Activated CD4-positive, alpha-beta T cell treated with anti-CD3 and anti-CD28 coated beads, Interleukin-2, amount 10 ng/mL, durations not matched to agents 24 days and 14 days (primary cell): Measurements from ENCODE around the gene DIS3L. TPM values are rescaled to one million over a fixed set of nuclear protein-coding genes. Genes with fewer than 3 reads are reported as not detected.
"Not testable (repeated sequence)": the region's sequence is repeated elsewhere in the genome, so short reads cannot be mapped to it uniquely, and the experiment has no call there.

Experiments
- DNase-seq: peaks from one replicate; pipeline ENCODE4 v3.0.0; 2022
- H3K27ac Mint-ChIP-seq: one replicate; pipeline ENCODE4 v1.8.0; 2022; ENCODE audit warnings: mild to moderate bottlenecking, mixed read lengths
- H3K27me3 Mint-ChIP-seq: one replicate; pipeline ENCODE4 v1.8.0; 2022; ENCODE audit warnings: mixed read lengths
- H3K36me3 Mint-ChIP-seq: one replicate; pipeline ENCODE4 v1.8.0; 2022; ENCODE audit warnings: low read depth, mild to moderate bottlenecking, mixed read lengths
- H3K4me1 Mint-ChIP-seq: one replicate; pipeline ENCODE4 v1.8.0; 2021; ENCODE audit warnings: mixed read lengths
- H3K4me3 Mint-ChIP-seq: one replicate; pipeline ENCODE4 v1.8.0; 2022; ENCODE audit warnings: mild to moderate bottlenecking, moderate library complexity, mixed read lengths
- H3K9me3 Mint-ChIP-seq: one replicate; pipeline ENCODE4 v1.8.0; 2021; ENCODE audit warnings: mixed read lengths
- intact Hi-C: fragments of 100-400 bp; cut with micrococcal nuclease; formaldehyde crosslinking; loops from one replicate; pipeline ENCODE4 v1.15.1; 2023
- total RNA-seq: library from RNA; stranded (reverse); gene quantifications from 2 replicates; pipeline ENCODE4 v1.2.3, GENCODE V29; 2022

The DIS3L gene
- total RNA-seq, 1 donor from 2014 or later: 57.2 TPM

DNA sequence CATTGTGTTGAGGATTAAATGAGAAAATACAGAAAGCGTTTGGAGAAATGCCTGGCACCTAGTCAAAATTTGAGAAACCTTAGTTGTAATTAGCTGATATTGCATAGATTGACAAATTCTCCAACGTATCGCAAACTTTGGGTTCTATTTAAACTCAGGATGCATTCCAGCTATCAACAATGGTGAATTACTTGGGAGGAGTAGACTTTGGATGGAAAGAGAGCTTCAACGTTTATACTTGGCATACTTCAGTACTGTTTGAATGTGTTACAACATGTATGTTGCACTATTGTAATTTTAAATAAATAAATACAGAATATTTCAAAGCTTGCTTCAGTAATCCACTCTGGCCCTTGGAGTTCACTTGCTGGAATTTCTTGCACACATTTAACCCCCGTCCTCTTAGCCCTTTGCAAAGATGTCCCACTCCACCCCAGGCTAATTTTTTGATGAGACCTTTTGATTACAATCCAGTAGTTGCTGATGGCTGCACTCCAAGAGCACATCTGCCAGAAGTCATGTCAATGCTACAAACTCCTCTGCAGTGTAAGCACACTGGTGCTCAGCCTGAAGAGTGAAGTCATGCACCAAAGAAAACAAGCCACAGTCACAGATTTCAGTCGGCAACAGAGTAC, 4.7 kb upstream of the DIS3L start:
- Mint-ChIP-seq H3K36me3 (no peaks in the 10 kb centered on the region), H3K4me1 (peaks cover 22% of the 10 kb centered on the region), H3K27ac (no peak overlapping the region), H3K9me3 (no peaks in the 10 kb centered on the region), H3K27me3 (peaks cover 5% of the 10 kb centered on the region), H3K4me3 (no peak overlapping the region)
- intact Hi-C loops: no loop called here
- no peak for DNase-seq

DNA sequence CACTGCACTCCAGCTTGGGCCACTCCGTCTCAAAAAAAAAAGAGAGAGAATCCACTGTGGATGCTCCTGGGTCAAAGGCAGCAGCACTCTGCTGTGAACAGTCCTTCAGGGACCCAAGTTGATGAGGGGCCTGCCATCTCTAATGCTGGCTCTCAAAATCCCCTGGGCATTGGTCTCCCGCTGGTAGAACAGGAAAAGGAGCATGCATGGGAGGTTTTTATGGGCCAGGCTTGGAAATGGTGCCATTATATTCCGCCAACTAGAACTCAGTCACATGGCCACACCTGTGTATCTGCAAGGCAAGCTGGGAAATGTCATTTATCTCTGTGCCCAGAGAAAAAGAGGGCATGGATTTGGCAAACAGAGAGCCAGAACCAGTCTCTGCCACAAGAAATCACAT, 3.4 kb upstream of the DIS3L start:
- H3K9me3 Mint-ChIP-seq: no peaks in the 10 kb centered on the region
- H3K27ac Mint-ChIP-seq: no peak overlapping the region
- peaks cover 2% of the 10 kb centered on the region for H3K36me3 Mint-ChIP-seq
- intact Hi-C loops: loop anchor here (5.0 to 10.0 kb wide), 2 partner anchors 67 to 425 kb away; partner anchors contain the start of genes RAB11A and TIPIN
- no peak overlapping the region for H3K4me3 Mint-ChIP-seq
- H3K4me1 Mint-ChIP-seq: peaks cover 32% of the 10 kb centered on the region
- peaks cover 5% of the 10 kb centered on the region for H3K27me3 Mint-ChIP-seq
- no peak for DNase-seq

- Mint-ChIP-seq H3K36me3 (peaks cover 2% of the 10 kb centered on the region), H3K27me3 (peaks cover 5% of the 10 kb centered on the region), H3K9me3 (no peaks in the 10 kb centered on the region), H3K27ac (no peak overlapping the region), H3K4me3 (no peak overlapping the region), H3K4me1 (peaks cover 35% of the 10 kb centered on the region)
- DNase-seq: peak; percentile 62
- intact Hi-C loops: loop anchor here (5.0 to 10.0 kb wide), 2 partner anchors 67 to 426 kb away; partner anchors contain the start of genes RAB11A and TIPIN
Measured at GRCh38 chr15:66290518-66290917, 2.9 kb upstream of the DIS3L start.

DNA sequence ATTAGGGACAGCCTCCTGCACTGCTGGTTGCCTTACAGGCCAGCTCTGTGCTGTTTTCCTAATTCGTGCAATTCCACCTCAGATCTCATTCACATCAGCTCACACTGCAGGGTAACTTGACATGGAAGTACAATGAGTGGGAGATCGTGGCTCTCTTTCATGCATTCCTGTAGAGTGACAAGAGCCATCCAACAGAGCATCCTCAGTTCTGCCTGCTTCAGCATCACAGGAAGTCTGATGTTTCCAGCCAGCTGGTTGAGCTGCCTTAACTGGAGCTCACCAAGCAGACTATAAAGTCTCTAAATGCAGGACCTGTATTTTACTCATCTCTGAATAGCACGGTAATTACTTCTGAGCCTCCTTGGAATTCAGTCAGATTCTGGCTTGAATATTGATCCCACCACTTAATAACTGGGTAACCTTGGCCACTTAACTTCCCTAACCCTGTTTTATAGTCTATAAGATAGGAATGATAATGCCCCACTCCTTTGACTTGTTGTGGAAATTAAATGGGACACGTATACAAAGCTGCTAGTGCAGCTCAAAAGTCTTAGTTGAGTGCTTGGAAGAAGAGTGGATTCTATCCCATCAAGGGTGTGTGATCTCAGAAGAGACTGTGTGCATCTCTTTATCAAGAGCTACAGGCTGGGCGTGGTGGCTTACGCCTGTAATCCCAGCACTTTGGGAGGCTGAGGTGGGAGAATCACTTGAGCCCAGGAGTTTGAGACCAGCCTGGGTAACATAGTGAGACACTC, 1.4 kb upstream of the DIS3L start:
- H3K4me3 Mint-ChIP-seq: peak overlapping the region; percentile 87
- H3K27ac Mint-ChIP-seq: peak overlapping the region; percentile 91
- peaks cover 40% of the 10 kb centered on the region for H3K4me1 Mint-ChIP-seq
- intact Hi-C loops: loop anchor here (5.0 to 10.0 kb wide), 2 partner anchors 65 to 427 kb away; partner anchors contain the start of genes RAB11A and TIPIN
- H3K9me3 Mint-ChIP-seq: no peaks in the 10 kb centered on the region
- H3K27me3 Mint-ChIP-seq: peaks cover 5% of the 10 kb centered on the region
- peaks cover 6% of the 10 kb centered on the region for H3K36me3 Mint-ChIP-seq
- peak; percentile 63 for DNase-seq

- H3K27ac Mint-ChIP-seq: peak overlapping the region; percentile 91
Measured at GRCh38 chr15:66292571-66293418, 573 bp upstream of the DIS3L start.

DNA sequence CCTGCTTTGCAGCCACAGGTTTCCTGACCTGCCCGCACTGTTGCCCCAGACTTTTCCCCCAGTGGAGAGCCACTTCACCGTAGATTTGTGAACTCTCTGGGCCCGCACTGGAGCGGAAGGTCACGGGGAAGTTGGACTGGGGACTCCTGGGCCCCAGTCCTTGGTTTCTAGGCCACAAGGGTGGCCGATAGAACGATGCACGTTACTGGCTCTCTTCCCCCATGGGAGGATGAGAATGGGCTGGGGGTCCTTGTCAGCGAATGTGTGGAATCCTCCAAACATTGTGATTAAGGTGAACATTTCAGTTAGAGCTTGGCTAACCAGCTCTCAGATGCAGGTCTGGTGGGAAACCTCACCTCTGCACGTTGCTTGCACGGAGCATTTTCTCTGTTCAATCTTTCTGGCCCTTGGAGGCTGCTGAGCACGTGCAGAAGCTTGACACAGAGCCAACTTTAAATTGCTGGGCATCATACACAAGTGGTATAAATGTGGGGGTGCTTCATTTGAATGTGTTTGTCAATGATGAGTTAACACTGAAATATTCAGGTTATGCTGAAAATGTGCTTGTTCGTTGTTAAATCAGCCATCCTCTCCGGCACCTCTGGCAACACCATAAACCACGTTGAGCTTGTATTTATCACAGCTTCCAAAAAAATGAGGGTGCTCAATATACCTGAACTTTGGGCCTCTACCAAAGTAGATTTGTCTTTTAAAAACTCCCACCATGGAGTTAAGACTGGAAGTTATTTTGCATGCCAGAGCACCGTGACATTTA, 976 bp downstream of the DIS3L start:
- Mint-ChIP-seq H3K9me3 (no peaks in the 10 kb centered on the region), H3K4me1 (peaks cover 39% of the 10 kb centered on the region), H3K27me3 (no peaks in the 10 kb centered on the region), H3K36me3 (peaks cover 17% of the 10 kb centered on the region), H3K27ac (peak overlapping the region; percentile 94), H3K4me3 (peak overlapping the region; percentile 92)
- intact Hi-C loops: loop anchor here (1.0 to 10.0 kb wide), 3 partner anchors 63 to 430 kb away; partner anchors contain the start of genes RAB11A, SNAPC5 and TIPIN
- DNase-seq: no peak

More at GRCh38 chr15:66292571-66293418, 573 bp upstream of the DIS3L start:
- DNase-seq: no peak
- Mint-ChIP-seq H3K4me3 (peak overlapping the region; percentile 87), H3K36me3 (peaks cover 10% of the 10 kb centered on the region), H3K27me3 (peaks cover 2% of the 10 kb centered on the region), H3K9me3 (no peaks in the 10 kb centered on the region), H3K4me1 (peaks cover 40% of the 10 kb centered on the region)
- intact Hi-C loops: loop anchor here (1.0 to 10.0 kb wide), 3 partner anchors 65 to 428 kb away; partner anchors contain the start of genes MAP2K1, RAB11A and TIPIN

GRCh38 chr15:66294932-66295235, 1.5 kb downstream of the DIS3L start:
- no peak for DNase-seq
- Mint-ChIP-seq H3K4me3 (peak overlapping the region; percentile 92), H3K27ac (peak overlapping the region; percentile 94), H3K27me3 (no peaks in the 10 kb centered on the region), H3K4me1 (peaks cover 39% of the 10 kb centered on the region), H3K9me3 (no peaks in the 10 kb centered on the region), H3K36me3 (peaks cover 17% of the 10 kb centered on the region)
- intact Hi-C loops: loop anchor here (1.0 to 10.0 kb wide), 3 partner anchors 62 to 430 kb away; partner anchors contain the start of genes RAB11A, SNAPC5 and TIPIN

DNA sequence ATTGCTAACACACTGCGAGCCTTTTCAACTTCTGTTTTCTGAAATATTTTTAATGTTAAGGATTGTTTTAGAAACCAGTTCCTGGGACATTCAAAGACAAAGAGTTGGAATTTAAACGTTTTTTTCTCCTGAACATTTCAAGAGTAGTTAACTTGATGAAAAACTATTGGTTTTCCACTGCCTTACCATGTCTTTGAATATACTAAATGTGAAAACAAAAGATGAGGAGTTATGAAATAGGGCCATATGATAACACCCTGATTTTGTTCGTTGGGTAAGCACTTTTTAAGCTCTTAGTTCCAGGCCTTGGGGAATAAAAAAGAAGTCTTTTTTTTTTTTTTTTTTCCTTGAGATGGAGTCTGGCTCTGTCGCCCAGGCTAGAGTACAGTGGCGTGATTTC, 2.8 kb downstream of the DIS3L start:
- intact Hi-C loops: loop anchor here (10.0 kb wide), 1 partner anchor 431 kb away; the partner anchor contains the start of gene RAB11A
- Mint-ChIP-seq H3K4me1 (peaks cover 34% of the 10 kb centered on the region), H3K27ac (no peak overlapping the region), H3K9me3 (no peaks in the 10 kb centered on the region), H3K36me3 (peaks cover 25% of the 10 kb centered on the region), H3K4me3 (no peak overlapping the region), H3K27me3 (no peaks in the 10 kb centered on the region)
- no peak for DNase-seq

DNA sequence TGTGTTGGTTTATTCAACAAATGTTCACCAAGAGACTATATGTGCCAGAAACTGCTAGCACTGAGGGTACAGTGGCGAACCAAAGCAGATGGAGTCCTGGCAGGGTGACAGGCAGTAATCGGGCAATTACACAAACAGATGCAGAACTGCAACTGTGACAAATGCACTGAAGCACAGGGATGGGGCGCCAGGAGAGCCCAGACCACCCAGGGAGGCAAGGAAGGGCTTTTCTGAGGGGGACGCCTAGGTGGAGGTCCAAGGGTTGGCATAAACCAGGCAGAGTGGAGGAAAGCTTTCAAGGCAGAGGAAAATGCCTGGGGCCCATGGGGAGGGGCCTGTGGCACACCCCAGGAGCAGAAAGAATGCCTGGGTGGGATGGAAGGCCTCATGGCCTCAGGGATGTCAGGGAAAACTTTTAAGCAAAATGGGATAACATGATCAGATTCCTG, 5.5 kb downstream of the DIS3L start:
- H3K4me3 Mint-ChIP-seq: no peak overlapping the region
- no peak overlapping the region for H3K27ac Mint-ChIP-seq
- intact Hi-C loops: loop anchor here (10.0 kb wide), 1 partner anchor 434 kb away; the partner anchor contains the start of gene RAB11A
- H3K9me3 Mint-ChIP-seq: no peaks in the 10 kb centered on the region
- DNase-seq: no peak
- H3K4me1 Mint-ChIP-seq: peaks cover 27% of the 10 kb centered on the region
- H3K36me3 Mint-ChIP-seq: peaks cover 34% of the 10 kb centered on the region
- H3K27me3 Mint-ChIP-seq: no peaks in the 10 kb centered on the region

- H3K36me3 Mint-ChIP-seq: peaks cover 34% of the 10 kb centered on the region
- no peak for DNase-seq
- H3K9me3 Mint-ChIP-seq: no peaks in the 10 kb centered on the region
- H3K27me3 Mint-ChIP-seq: no peaks in the 10 kb centered on the region
- H3K4me1 Mint-ChIP-seq: peaks cover 9% of the 10 kb centered on the region
- intact Hi-C loops: no loop called here
- no peak overlapping the region for H3K27ac Mint-ChIP-seq
- no peak overlapping the region for H3K4me3 Mint-ChIP-seq
Measured at GRCh38 chr15:66302489-66303278, 9.3 kb downstream of the DIS3L start.

DNA sequence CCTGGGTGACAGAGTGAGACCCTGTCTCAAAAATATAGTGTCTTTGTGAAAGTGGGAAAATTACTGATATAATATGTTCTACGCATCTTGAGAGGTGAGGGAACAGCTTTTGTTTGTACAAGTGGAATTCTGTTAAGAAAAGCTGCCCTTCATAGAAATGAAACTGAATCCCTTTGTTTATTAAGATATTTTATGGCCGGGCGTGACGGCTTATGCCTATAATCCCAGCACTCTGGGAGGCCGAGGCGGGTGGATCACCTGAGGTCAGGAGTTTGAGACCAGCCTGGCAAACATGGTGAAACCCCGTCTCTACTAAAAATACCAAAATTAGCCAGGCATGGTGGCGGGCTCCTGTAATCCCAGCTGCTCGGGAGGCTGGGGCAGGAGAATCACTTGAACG, 11.1 kb downstream of the DIS3L start:
- H3K4me1 Mint-ChIP-seq, H3K9me3 Mint-ChIP-seq, H3K27ac Mint-ChIP-seq, intact Hi-C loops, DNase-seq, H3K27me3 Mint-ChIP-seq, H3K4me3 Mint-ChIP-seq: not testable (repeated sequence)
- peaks cover 38% of the 10 kb centered on the region for H3K36me3 Mint-ChIP-seq

GRCh38 chr15:66306381-66306780, 13.0 kb downstream of the DIS3L start:
- intact Hi-C loops: no loop called here
- DNase-seq: no peak
- peaks cover 6% of the 10 kb centered on the region for H3K4me1 Mint-ChIP-seq
- no peaks in the 10 kb centered on the region for H3K27me3 Mint-ChIP-seq
- H3K9me3 Mint-ChIP-seq: no peaks in the 10 kb centered on the region
- H3K4me3 Mint-ChIP-seq: no peak overlapping the region
- H3K36me3 Mint-ChIP-seq: peaks cover 45% of the 10 kb centered on the region
- H3K27ac Mint-ChIP-seq: no peak overlapping the region
